Measurements from ENCODE around the gene SEMA5A.
A peak's percentile ranks its signal among the peaks of the same experiment; 100 is the strongest.

SEMA5A gene

DNA sequence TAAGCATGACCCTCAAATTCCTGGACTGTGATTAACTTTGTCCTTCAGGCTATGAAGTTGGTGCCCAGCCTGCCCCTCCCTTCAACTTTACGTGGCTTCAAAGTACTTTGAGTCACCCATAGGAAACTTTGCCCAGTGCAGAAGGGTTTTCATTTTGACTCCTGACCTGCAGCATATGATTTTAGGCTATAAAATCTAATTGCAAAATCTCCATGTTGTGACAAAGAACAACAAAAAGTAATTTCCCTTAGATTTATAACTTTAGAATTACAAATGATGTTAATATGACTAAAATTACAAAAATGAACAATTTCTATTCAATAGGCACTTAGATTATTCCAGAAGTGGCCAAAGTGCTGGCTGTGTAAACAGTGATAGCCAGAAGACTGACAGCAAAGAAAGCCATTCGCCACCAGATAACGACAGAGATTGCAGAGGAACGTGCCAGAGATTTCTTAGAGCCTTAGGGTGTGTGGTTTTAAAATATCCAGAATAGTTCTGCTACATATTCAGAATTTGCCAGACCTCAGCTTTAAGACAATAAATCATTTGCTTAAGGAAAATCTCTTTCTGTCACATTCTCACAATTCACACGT lies 197.4 kb downstream of the SEMA5A start:
- DNase-seq: peak; percentile 88

DNA sequence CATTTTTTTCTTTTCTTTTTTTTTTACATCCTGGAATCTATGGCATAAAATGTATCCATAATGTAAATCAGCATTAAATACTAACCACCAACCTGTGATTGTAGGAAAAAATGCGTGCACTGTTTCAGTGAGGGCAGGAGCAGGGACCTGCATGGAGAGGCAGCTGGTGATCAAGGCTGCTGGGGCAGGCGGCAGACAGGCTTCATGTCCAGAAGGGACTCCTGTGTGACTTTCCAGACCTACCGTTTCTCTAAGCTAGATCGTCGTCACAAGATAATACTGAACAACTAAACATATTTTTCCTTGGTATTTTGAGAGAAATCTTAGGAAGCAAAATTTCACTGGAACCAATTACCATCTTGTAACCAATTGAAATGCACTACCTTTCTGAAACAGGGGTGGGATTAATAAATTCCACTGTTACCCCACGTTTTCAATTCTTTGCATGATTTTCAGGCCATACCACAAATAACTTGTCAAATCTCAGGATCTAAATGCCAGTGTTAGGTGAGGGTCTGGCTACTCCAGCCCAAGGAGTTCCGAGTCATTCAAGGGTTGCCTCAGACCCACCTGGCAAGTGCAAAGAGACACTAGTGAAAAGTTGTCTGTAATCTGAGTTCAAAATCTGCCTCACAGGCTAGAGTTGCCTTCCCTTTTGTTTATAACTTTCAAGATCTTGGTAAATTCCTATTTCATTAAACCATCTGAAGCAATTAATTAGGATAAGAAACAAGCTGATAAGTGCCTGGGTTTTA lies 198.2 kb downstream of the SEMA5A start:
- no peak for DNase-seq

DNA sequence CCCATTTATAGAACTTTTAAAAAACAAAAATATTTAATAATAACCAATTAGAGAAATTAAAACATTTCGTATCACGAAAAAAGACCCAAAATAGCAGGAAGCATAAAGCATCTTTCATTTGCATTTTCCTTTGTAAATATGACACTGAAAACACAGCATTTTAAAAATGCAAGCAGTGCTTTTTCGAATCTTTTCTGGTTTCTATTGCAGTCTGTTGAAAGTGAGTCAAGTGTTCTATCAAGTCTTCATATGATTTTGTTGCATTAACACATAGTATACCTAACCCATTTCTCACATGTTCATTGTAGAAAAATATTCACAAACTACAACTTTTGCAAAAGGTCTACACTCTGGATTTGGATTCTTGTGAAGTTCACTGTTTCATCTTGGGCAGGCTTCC lies 198.8 kb downstream of the SEMA5A start:
- no peak for DNase-seq

DNA sequence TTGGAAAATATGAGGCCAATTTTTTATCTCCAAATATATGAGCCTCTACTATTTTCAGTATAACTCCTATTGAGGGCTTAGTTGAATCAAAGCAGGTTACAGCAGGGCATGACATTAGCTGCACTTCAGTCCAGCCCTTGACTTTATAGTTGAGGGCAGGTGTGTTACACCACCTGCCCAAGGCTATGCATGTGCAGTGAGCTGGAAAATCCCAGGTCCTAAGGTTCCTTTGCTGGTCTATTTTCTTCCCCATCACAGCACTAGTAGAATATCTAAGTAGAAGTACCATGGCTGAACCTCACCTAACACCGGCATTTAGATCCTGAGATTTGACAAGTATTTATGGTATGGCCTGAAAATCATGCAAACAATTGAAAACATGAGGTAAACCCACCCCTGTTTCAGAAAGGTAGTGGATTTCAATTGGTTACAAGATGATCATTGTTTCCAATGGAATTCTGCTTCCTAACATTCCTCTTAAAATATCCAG lies 201.1 kb downstream of the SEMA5A start:
- no peak for DNase-seq

DNA sequence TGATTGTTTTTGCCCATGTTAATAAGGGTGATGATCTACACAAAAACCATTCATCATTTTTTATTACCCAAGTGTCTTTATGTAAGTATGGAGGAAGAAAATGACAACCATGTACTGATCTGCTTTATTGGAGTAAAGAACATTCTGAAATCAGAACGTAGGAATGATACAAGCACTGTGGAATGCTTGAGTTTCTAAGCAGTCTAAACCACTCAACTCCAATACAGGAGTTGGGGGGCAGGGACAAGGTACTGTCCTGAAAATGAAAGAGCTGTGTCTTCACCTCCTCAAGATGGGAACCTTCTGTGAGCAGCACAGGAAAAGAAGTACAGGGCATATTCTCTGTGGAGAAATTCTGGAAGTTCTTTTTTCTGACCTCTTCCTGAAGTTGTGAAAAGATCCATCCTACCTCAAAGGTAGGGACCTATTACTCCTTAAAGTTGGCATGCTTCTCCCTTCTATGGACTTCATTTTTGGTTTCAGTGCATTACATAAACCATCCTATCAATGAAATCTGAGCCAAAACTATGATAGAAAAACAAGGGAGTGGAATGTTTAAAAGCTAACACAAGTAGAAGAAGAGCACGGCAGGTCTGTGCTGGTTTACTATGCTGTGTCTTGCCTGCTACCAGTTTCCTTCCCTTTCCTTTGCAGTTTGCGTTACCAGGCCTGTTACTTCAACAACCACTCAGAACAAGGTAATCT lies 202.6 kb downstream of the SEMA5A start:
- DNase-seq: peak; percentile 69

DNA sequence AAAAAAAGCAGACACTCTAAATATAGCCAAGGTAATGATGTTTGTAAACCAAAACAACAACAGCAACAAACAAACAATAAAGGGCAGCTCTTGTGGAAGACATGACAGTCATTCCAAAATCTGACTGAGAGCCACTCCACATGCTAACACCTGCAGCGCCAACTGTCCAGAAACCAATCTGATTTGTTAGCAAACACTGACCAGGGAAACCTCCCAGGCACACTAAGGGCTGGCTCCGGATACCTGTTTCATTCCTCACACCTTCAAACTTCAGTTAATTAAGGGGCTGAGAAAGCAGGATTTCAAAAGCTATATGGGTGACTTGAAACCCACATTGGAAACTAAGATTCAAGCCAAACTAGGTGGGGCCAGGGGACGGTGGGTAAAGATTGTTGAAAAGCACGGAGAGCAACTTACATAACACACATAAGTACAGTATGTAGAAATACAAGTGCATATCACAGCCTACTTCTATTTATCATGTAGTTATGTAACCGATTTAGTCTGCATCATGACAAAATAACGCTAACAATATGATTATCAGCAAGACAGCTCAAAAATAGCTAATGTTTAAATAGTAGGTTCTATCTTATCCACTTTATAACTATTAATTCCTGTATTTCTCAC lies 203.6 kb downstream of the SEMA5A start:
- DNase-seq: no peak

DNA sequence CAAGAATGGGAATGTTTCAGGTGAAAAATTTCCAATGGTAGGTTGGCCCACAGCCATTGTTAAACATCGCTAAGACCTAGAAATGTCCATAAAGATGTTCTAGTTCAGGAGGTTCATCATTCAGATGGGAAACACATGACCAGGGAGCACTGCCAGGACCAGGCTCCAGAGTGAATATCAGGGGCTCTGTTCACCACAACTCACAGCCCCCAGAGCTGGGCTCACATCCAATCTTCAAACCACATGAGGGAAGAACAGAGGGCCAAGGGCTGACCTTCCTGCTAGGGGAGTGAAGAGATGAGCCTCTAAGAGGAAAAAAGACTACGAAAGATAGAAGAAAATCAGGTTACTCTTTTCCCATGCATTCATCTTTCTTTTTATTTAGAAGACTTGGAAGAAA lies 205.8 kb downstream of the SEMA5A start:
- peak; percentile 42 for DNase-seq

DNA sequence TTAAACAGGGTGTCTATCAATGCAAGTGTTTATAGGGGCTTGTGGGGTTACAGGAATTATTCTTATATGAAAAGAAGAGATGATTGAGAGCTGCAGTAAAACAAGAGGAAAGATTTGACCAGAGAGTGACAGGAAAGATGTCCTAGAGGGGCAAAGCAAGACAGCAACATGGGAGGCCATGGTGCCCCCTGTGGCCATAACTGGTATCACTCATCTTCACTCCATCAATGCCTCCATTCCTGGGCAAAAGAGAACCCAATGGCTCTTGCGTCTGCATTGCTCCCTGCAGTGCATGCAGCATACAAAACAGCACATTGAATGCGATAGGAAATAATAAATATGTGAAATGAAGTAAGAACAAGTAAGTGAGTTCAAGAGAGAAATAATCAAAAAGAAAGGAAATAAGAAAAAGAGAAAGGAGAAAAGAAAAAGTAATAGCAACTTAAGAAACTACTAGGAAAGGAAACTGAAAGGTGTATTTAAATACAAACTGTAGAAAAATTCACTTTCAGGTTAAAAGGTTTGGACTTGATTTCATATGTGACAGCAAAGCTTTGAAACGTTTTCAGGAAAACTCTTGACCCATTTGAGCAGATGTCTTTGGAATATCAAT lies 206.6 kb downstream of the SEMA5A start:
- DNase-seq: no peak

DNA sequence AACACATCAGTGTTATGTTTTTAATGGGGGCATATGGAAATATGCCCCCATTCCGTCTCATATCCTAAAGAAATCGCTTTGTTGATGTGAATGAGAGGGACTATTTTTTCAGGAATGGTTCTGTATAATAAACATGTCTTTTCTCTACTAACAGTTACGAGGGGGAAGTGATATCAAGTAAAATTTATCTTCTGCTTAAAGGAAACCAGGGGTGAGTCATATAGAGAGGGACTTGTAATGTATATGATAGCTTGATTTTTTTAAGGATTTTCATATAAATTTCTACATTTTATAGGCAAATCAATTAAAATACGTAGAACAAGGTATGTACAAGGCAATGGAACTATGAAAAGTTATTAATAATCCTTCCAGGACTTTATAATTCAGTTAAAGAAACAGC lies 207.1 kb downstream of the SEMA5A start:
- peak; percentile 26 for DNase-seq

DNA sequence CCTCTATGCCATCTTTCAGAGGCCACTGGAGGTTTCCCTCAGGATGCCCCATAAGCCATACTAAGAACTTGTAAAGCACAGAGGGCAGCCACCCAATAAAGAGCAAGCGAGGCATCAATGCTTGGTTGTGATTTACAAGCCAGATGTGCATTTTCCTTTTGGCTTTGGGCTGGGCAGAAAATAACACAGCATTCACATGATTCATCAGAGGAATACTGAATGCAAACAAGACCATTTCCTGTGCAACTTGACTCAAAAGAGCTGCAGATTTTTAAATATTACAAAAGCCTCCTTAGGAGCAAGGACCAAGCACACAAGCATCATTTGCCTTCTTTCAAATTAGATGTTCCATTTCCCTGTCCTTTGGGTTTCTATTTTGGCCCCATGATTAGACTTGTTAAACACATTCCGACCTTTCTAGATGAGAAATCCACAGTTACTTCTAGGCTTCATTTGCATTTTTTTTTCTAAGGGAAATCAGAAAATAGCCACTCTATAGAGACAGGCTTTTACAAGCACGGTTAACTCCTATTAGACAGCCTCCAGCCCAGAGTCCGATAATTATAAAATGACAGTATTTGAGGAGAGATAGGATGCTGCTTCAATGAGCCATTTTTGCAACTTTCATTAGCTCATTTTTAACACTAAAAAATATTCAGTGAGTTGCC lies 207.8 kb downstream of the SEMA5A start:
- peak; percentile 82 for DNase-seq

DNA sequence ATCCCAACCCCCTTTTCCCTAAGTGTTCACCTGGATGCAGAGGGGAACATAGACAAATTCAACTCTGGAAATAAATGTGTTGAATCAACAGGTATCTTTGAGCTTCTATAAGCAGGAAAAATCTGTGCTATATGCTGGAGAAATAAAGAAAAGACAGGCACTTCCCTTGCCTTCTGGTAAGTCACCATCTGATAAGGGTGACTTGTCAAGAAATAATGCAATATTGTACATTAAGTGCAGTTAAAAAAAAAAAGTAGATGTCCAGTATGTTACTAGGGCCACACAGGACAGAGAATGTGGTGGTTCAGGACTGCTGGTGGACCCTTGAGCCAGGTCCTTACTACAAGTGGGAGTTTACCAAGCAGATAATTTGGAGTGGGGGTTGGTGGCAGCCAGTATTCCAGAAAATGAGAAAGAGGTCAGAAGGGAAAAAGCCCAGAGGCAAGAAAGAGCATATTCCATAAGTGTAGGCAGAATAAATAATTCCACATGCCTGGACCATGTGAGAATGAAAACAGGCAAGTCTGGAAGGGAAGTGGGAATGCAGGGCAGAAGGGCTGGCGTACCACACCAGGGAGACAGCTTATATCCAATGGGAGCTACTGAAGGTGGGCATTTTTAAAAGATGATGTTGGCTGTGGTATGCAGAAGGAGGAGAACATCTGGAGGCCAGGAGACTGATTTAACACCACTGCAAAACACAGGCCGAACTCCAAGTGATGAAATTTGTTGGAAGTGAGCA lies 209.9 kb downstream of the SEMA5A start:
- DNase-seq: no peak

DNA sequence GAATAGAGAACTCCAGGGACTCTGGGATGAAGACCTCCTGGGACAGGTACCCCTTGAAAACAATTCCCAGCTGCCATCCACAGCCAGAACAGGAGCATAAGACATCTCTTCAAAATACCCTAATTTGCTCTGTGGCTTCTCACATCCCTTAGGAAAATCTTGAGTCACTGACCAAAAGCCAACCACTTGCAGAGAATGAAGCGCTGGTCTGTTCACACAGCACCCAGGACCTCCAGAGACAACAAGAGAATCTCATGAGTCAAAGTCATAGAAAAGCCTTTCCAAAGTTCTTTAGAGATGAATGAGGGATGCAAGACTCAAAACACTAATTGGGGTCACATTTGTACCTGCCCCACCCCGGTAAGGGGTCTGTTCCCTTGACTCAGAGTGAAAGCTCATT lies 210.6 kb downstream of the SEMA5A start:
- DNase-seq: peak; percentile 24

DNA sequence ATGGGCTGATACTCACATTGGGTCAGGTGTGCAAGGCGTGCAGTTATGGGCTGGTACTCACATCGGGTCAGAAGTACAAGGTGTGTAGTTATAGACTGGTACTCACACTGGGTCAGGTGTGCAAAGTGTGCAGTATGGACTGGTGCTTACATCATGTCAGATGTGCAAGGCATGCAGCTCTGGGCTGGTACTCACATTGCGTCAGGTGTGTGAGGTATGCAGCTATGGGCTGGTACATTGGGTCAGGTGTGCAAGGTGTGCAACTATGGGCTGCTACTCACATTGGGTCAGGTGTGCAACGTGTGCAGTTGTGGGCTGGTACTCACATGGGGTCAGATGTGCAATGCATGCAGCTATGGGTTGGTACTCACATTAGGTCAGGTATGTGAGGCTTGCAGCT lies 213.8 kb downstream of the SEMA5A start:
- DNase-seq: no peak

DNA sequence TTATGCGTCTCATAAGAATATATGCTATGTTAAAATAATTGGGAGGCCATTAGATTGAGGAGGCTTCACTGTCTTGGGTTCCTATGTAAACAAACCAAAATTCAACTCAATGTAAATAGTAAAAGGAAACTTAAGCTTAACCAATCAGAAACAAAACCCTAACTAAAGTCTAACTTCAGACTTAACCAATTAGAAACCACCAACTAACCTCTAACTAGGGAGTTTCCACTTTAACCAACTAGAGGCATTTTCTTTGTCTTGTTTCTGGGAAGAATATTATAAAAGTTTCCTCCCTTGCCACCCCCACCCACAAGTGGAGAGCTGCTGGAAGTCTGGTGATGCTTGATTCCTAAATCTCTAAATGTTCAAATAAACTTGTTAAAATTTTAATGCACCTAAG lies 214.5 kb downstream of the SEMA5A start:
- no peak for DNase-seq

DNA sequence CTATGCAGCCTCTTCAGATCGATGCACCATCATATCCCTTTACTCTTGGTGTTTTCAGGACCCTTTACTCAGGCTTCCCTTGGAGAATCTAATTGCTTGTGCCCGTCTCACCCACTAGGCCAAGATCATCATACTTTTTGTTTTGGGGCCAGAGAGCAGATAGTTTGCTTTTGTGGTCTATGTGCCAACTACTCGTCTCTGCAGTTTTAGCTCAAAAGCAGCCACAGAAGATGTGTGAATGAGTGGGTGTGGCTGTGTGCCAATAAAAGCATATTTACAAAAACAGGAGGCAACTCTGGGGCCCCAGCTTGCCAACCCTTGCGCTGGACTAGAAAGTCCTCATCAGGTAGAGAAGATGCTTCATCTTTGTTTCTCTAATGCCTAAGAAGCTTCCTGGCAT lies 216.8 kb downstream of the SEMA5A start:
- no peak for DNase-seq

DNA sequence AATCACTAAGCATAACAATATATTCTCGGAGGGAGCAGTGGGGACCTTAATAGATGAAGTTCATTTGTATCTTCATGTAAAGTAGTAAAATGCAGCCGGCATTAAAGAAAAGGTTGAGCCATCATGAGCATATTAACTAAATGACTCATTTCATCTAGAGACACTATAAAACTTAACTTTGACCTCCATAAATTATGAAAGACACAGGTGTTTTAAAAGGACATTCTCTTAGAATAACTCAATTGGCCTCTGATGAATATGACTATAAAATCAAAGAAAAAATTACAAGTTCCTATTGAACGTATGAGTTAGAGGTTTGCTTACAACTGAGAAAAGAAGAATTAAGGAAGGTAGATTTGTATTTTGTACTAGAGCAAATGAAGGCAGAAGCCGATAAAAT lies 220.3 kb downstream of the SEMA5A start:
- no peak for DNase-seq

DNA sequence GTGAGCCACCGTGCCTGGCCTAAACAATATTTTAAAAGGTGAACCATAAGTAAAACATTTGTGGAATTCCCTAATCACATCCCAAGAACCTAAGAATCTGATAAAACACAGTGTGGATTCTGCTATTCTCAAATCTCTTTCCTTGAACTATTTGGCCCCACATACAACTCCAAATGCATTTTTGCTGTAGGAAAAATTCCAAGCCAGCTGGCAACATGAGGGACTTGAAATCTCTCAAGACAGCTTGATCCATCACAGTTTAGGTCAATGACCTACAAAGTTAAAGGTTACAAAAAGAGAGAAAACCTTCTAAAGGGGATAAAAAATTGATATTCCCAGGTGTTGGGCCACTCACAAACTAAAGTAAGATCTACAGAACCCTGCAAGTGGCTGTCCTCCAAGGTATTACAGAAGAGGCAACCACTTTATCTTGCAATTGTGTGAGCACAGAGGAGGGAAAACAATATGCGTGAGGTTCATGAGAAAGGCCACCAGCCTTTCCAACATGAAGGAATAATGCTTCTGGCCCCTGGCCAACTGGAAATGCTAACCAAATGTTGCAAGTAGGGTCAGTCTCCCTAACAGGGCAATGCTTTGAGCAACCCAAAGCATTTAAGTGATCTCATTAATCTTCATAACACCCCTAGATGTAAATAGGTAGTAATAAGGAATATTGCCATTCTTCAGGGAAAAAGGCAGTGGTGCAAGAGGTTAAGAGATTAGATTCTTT lies 221.4 kb downstream of the SEMA5A start:
- DNase-seq: peak; percentile 22

DNA sequence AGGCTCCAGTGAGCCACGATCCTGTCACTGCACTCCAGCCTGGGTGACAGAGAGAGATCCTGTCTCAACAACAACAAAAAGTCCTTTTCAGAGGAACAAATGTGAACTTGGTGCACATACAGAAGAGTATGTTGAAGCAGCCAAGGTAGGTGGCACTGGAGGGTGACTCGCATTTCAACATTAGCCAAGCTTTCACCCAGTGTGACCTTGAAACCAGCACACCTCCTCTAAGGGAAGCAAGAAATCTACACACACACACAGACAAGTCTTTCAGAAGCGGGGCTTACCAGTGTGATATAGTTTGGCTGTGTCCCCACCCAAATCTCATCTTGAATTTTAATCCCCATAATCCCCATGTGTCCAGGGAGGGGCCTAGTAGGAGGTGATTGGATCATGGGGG lies 225.2 kb downstream of the SEMA5A start:
- no peak for DNase-seq

DNA sequence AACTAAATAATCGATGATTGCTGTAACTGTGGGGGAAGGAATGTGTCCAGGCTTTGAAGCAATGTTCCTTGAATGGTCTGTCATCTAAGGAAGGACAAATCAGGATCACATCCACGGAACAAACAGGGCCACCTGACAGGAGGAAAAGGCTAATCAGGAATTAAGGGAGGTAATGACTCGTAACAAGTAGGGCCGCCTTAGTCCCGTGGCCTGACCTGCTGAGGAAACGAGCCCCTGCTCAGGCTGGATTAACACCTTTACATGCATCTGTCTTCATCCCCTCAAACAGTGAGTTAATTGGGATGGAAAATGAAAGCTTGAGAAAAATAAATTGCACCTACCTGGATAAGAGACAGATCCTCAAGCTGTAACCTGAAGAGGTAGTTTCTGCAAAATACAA lies 227.8 kb downstream of the SEMA5A start:
- no peak for DNase-seq

DNA sequence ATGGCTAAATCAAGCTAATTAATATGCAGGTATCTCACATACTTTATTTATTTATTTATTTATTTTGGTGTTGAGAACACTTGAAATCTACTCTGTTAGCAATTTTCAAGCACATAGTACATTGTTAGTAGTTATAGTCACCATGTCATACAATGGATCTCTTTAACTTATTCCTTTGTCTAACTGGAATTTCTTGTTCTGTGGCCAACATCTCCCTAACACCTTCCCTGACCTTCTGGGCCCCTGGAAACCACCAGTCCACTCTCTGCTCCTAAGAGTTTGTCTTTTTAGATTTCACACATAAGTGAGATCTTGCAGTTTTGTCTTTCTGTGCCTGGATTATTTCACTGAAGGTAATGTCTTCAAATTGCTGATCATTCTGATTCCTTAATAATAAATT lies 229.1 kb downstream of the SEMA5A start:
- DNase-seq: no peak

DNA sequence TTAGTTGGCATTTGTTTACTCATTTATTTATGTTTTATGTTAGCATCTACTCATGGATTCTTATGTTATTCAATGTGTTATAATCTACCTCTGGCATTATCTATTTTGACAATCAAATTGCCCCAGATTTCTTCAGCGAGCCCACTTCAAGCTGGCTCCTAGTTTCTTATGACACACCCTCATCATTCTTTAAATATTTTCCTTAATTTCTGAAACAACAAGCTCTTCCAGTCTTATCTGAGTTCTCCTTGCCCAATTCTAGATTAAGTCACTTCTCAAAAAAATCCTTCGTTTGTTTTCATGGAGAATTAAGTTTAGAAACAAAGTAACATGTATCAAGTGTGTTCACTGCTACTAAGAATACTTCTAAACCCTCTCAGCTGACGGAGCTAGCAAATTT lies 229.8 kb downstream of the SEMA5A start:
- no peak for DNase-seq
